Kidney (tissue), 14 donors: Measurements from ENCODE around the gene PFKFB1. TPM values are rescaled to one million over a fixed set of nuclear protein-coding genes. Genes with fewer than 3 reads are reported as not detected.
A peak's percentile ranks its signal among the peaks of the same experiment; 100 is the strongest.

Source experiments
- DNase-seq, 5 donors: peaks; one replicate each; pipeline ENCODE4 v3.0.0-alpha.2; 2013 to 2020
- FAIRE-seq: peaks from 2 replicates; lab custom pipeline; 2012; peaks lifted over from hg19 to GRCh38; lab: Jason Lieb, UNC
- H3K27ac ChIP-seq, 2 donors: one replicate each; pipeline ENCODE4 v1.7.0; 2013; ENCODE audit warnings: low read depth in 2 of 2, low read length in 2 of 2, inconsistent platforms in 1 of 2
- H3K27me3 ChIP-seq: one replicate; pipeline ENCODE4 v1.7.1; 2013; ENCODE audit warnings: low read length, inconsistent platforms; ENCODE audit not compliant: control insufficient read depth, insufficient read depth
- H3K36me3 ChIP-seq, 3 donors: one replicate each; pipeline versions ENCODE4 v1.7.0 to v1.7.1; 2013; ENCODE audit warnings: low read length in 3 of 3, control low read depth in 1 of 3, inconsistent platforms in 1 of 3; ENCODE audit not compliant: insufficient read depth in 3 of 3, control insufficient read depth in 2 of 3
- H3K4me1 ChIP-seq, 3 donors: one replicate each; pipeline versions ENCODE4 v1.7.0 to v1.7.1; 2013; ENCODE audit warnings: low read length in 3 of 3, inconsistent platforms in 1 of 3, low read depth in 1 of 3; ENCODE audit not compliant: control insufficient read depth in 2 of 3, insufficient read depth in 2 of 3
- H3K4me3 ChIP-seq, 3 donors: one replicate each; pipeline versions ENCODE4 v1.7.0 to v1.8.1; 2013; ENCODE audit warnings: low read length in 3 of 3, control low read depth in 1 of 3, inconsistent platforms in 1 of 3
- H3K9ac ChIP-seq, 3 donors: one replicate each; pipeline versions ENCODE4 v1.7.0 to v1.7.1; 2013; ENCODE audit warnings: low read length in 3 of 3, control low read depth in 1 of 3, inconsistent platforms in 1 of 3
- H3K9me3 ChIP-seq, 3 donors: one replicate each; pipeline versions ENCODE4 v1.7.0 to v1.7.1; 2013; ENCODE audit warnings: low read length in 3 of 3, control low read depth in 1 of 3, inconsistent platforms in 1 of 3; ENCODE audit not compliant: control insufficient read depth in 2 of 3, insufficient read depth in 1 of 3
- CTCF ChIP-seq: IDR thresholded peaks from 3 replicates; pipeline ENCODE4 v1.5.1; 2012; ENCODE audit warnings: mild to moderate bottlenecking, moderate library complexity, borderline replicate concordance; ENCODE audit not compliant: insufficient read depth; ENCODE audit errors: extremely low read depth
- intact Hi-C: fragments of 100-400 bp; cut with DNase I; formaldehyde crosslinking; loops from one replicate; pipeline ENCODE4 v1.11.1; 2022
- polyA plus RNA-seq: library from polyadenylated mRNA; stranded (reverse); fragments of 350-450 nt; fragmentation: Illumina TruSeq; extraction: RNeasy Lipid Tissue Mini Kit (QIAGEN cat#74804); gene quantifications from one replicate; pipeline ENCODE4 v1.2.3, GENCODE V29; 2014; ENCODE audit warnings: low read depth, low replicate concordance; ENCODE audit not compliant: insufficient read depth
- total RNA-seq: library from RNA; stranded (reverse); fragmentation: NEBNext Ultra II Directional; extraction: Animal tissue kit (Norgen Biotek cat#: 25700); gene quantifications from one replicate; pipeline ENCODE4 v1.2.1, GENCODE V29; 2021
- donor health status: control.
- donor health status: control.
- donor health status: control.
- donor health status: control.
- donor health status: control.
- donor health status: DM: yes; HTN: yes; CAD: no.
- donor health status: Normal renal cell carcinoma (clear cell type).

PFKFB1 gene
- total and polyA plus RNA-seq, 2 donors from 2014 or later, result 0.31 to 1.1 TPM

- no peaks in the 10 kb centered on the region for H3K27me3 ChIP-seq
- H3K9me3 ChIP-seq, result peaks cover 0 to 1% (median 0%) of the 10 kb centered on the region in 3 donors
- H3K4me1 ChIP-seq, result no peaks in the 10 kb centered on the region
- H3K9ac ChIP-seq, result no peak overlapping the region
- intact Hi-C loops, result no loop called here
- H3K4me3 ChIP-seq, result no peak overlapping the region
- FAIRE-seq (no peak), DNase-seq (no peak)
- TF ChIP-seq CTCF, result no peak
- no peak overlapping the region for H3K27ac ChIP-seq
- no peaks in the 10 kb centered on the region for H3K36me3 ChIP-seq
Observed at GRCh38 chrX:54980334-54980733, 13.7 kb downstream of the PFKFB1 start.

- FAIRE-seq (no peak), DNase-seq (no peak)
- intact Hi-C loops, result no loop called here
- Histone ChIP-seq H3K27ac (no peak overlapping the region), H3K27me3 (no peaks in the 10 kb centered on the region), H3K4me3 (no peak overlapping the region), H3K36me3 (no peaks in the 10 kb centered on the region), H3K9ac (no peak overlapping the region), H3K9me3 (peaks cover 0 to 1% (median 0%) of the 10 kb centered on the region in 3 donors), H3K4me1 (no peaks in the 10 kb centered on the region)
- TF ChIP-seq CTCF, result no peak
Observed at GRCh38 chrX:54979432-54979831, 14.6 kb downstream of the PFKFB1 start.

- no peak for TF ChIP-seq CTCF
- H3K27ac ChIP-seq, result no peak overlapping the region
- no peaks in the 10 kb centered on the region for H3K36me3 ChIP-seq
- H3K9ac ChIP-seq, result no peak overlapping the region
- no peaks in the 10 kb centered on the region for H3K27me3 ChIP-seq
- no peaks in the 10 kb centered on the region for H3K9me3 ChIP-seq
- DNase-seq (no peak), FAIRE-seq (no peak)
- H3K4me1 ChIP-seq, result no peaks in the 10 kb centered on the region
- H3K4me3 ChIP-seq, result no peak overlapping the region
- intact Hi-C loops, result no loop called here
Observed at GRCh38 chrX:54978448-54978847, 15.5 kb downstream of the PFKFB1 start.

- intact Hi-C loops, result no loop called here
- H3K9me3 ChIP-seq, result no peaks in the 10 kb centered on the region
- DNase-seq, result no peak
- no peaks in the 10 kb centered on the region for H3K27me3 ChIP-seq
- H3K9ac ChIP-seq, result no peak overlapping the region
- no peaks in the 10 kb centered on the region for H3K36me3 ChIP-seq
- no peak for TF ChIP-seq CTCF
- H3K4me1 ChIP-seq, result no peaks in the 10 kb centered on the region
- FAIRE-seq, result peak; percentile 74
- H3K4me3 ChIP-seq, result no peak overlapping the region
- no peak overlapping the region for H3K27ac ChIP-seq
Observed at GRCh38 chrX:54977387-54977786, 16.6 kb downstream of the PFKFB1 start.
